Kasumi-1 (cell line): ENCODE measurements around the gene TNFSF10.
A peak's percentile ranks its signal among the peaks of the same experiment; 100 is the strongest.
"Not testable (repeated sequence)": the region's sequence is repeated elsewhere in the genome, so short reads cannot be mapped to it uniquely, and the experiment has no call there.

Experiments
- DNase-seq, 2 experiments: peaks; one replicate each; lab custom pipeline; 2025; lab: John Stamatoyannopoulos, UW

Gene TNFSF10

DNA sequence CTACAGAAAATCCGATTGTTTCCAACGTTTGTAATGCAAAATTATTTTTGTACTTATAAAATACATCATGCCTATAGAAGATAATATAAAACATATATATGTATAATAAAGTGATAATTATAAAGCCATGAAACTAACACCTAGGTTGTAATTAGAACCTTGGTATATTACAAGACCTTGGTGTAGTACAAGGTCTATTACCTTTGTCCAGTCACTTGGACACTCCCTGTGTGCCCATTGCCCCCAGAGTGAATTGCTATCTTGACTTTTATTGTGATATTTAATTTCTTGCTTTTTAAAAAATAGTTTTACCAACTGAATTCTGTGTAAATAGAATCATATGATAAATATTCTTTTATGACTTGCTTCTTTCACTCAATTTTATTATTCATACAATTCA, 20.7 kb upstream of the TNFSF10 start:
- DNase-seq = no peak

DNA sequence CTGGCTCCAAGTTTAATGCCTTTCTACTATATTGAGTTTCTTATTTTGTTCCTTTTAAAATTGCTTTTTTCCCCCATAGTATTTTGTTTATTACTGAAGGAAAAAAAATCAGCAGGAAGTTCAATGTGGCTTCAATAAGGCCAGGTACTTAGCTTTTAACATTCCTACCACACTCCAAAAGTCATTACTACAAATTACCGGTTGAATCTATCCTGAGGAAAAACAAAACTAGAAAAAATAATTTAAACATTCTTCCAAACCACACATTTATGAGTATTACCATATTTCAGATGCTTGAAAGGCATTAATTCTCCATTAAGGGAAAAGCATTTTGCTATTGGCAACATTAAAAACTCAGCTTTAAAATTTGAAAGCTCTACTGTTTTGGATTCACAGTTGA, 20.2 kb upstream of the TNFSF10 start:
- no peak for DNase-seq

- DNase-seq = no peak
These were observed 19.8 kb upstream of the TNFSF10 start for GRCh38 chr3:172542999-172543398.

- no peak for DNase-seq
These were observed 18.8 kb upstream of the TNFSF10 start for GRCh38 chr3:172541945-172542488.

DNA sequence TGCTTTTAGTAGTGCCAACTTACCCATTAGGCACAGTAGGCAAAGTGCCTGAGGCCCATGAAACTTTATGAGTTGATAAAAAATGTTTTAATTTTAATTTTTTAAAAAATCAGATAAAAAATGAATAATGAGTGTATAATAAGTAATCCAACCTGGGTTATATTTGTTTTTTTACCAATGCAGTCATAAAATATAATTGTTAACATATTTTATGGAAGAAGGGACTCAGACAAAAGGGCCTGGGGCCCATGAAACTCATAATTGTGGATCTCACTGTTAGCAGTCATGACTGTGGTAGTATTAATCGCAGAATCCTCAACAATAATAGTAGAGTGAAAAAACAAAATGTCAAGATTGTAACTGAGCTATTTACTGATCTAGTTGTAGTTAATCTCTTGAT, 16.8 kb upstream of the TNFSF10 start:
- no peak for DNase-seq

DNA sequence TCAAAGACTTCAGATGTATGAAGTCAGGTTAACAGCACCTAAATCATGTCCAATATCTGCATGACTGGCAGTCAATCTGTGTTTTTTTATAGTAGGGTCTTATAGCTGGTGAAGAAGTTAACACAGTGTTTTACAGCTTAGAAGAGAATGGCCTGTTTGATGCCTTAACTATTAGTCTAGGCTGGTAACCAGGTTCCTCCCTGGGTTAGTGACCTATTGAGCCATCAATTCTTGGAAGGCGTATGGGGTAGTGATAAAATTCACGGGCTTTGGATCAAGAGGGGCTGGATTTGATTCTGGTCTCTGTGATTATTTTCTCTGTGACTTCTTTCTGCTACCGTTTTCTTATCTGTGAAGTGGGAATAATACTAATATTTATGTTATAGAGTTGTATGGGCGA, 16.0 kb upstream of the TNFSF10 start:
- DNase-seq = no peak

DNA sequence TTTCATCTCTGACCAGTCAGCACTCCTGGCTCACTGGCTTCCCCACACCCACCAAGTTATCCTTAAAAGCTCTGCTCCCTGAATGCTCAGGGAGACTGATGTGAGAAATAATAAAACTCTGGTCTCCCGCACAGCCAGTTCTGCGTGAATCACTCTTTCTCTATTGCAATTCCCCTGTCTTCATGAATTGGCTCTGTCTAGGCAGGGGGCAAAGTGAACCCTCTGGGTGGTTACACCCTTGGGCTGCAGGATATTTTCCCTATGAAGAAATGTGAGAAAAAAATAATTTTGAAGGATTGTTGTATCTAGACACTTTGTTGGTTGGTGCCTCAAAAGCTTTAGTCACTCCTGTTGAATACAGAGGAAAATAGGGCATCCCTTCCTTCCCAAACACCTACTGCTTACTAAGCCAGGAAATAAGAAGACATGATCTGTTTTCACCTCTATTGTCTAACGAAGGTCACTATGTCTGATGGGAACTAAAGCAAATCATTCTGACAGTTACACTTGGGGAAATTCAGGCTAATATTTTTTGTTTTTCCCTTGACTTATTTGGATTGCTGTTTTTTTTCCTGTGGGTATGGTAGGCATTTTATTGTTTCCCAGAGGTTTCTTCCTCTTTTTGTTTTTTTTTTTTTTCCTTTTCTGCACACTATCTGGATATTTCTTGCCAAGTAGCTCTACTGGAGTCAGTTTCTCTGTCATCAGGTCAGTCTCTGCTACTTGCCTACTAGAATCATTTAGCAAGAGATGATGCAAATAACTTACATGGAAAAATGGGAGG, 15.3 kb upstream of the TNFSF10 start:
- no peak for DNase-seq

DNA sequence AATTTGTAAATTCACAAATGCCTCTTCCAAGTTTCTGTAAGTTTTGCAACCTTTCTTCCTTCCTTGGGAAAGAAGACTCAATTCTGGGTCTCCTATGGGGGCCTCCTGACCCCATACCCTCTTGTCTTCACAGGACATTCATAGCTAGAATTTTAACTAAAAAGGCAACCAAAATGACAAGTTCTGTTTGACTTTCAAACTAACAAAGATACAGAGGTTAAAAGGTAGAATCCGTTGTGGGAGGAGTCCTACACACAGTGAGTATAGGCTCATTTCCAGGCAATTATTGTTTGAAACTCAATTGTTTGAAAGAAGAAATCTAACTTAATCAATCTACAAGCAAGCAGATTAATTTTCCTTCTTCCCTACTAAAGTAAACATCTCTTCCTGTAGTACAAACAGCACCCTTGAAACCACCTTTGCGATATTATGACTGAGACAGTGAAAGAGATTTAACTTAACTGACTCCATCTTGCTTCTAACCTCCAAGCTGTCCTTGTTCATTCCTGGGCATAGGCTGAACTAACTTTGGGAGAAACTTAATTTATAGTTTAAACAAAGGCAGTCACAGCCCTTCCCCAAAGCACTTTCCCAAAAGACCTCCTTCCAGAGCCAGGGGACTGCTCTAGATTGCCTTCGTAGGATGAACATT, 14.4 kb upstream of the TNFSF10 start:
- no peak for DNase-seq

GRCh38 chr3:172536993-172537419, 13.8 kb upstream of the TNFSF10 start:
- no peak for DNase-seq

DNA sequence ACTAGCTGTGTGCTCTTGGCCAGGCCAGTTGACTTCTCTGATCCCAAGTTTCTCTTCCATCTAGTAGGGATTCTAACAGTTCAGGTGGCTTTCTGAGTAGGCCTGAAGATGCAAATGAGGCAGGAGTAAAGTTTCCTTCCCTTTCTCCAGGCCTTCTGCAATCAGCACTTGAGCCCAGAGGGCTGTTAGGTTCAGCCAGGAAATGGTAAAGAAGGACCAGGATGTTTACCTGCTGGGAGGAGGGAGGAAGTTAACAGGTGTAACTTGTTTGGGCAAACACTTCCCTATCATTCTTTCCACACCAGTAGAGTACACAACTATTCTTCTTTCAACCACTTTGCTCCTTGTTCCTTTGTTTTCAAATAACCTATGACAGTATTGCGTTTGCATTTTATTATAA, 13.3 kb upstream of the TNFSF10 start:
- no peak for DNase-seq

DNA sequence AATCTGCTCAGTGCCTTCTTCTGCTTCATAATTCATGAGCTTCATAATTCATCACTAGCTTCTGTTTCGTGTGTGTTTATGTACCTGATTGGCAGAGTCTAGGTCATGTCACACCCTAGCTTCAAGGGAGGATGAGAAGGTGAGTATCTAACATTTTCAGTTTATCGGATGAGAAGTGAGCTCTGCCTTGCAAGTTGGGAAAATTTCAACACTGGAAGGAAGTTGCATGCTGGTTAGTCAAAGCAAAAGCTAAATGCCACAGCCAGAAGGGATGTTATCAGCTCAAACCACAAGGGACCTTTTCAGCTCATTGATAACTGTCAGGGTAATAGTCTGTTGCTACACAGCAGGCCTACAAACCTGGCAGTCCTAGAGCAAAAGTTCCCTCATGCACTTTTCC, 7.3 kb upstream of the TNFSF10 start:
- DNase-seq = peak; percentile 56 to 66

- no peak for DNase-seq
These were observed 6.9 kb upstream of the TNFSF10 start for GRCh38 chr3:172530101-172530561.

GRCh38 chr3:172528677-172529076, 5.4 kb upstream of the TNFSF10 start:
- DNase-seq = no peak

GRCh38 chr3:172527306-172527705, 4.1 kb upstream of the TNFSF10 start:
- no peak for DNase-seq

DNA sequence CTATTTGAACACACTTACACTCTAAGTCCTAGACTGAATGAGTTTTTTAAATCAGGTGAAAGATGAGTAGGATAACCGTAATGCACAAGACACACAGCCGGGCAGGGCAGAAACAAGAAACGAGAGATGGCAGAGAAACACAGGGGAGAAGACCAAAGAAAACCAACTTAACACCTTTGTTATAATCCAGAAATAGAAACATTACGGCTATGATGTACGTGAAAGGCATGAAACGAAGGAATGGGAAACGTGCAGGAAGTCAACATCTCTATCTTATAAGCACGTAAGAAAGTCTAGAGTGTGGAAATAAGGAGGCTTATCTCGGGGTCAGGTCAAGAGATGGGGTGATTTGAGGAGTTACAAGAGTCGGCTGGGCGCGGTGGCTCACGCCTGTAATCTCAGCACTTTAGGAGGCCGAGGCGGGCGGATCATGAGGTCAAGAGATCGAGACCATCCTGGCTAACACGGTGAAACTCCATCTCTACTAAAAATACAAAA, 1.9 kb upstream of the TNFSF10 start:
- DNase-seq = no peak

GRCh38 chr3:172524611-172525010, 1.4 kb upstream of the TNFSF10 start:
- DNase-seq = no peak

- DNase-seq = not testable (repeated sequence)
These were observed 1.1 kb downstream of the TNFSF10 start for GRCh38 chr3:172521837-172522726.

GRCh38 chr3:172520301-172520831, 2.9 kb downstream of the TNFSF10 start:
- DNase-seq = no peak

DNA sequence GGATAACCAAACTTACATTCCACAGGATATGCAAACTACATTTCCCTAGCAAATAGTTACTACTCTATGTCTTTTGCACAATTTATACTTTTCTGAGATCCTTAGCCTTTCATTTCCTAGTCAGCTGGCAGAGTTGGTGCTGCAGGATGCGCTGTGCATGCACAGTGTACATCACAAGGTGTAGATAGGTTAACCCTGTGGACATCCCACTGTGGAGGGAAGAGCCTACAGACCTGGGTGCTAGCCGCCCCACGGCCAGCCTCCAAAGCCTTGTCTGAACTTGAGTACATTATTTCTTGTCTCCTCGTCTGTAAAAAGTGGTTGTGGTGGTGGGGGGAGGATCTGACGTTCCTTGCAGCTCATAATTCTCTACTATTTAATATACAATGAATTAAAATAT, 3.5 kb downstream of the TNFSF10 start:
- no peak for DNase-seq

- DNase-seq = no peak
These were observed 4.1 kb downstream of the TNFSF10 start for GRCh38 chr3:172518929-172519640.

DNA sequence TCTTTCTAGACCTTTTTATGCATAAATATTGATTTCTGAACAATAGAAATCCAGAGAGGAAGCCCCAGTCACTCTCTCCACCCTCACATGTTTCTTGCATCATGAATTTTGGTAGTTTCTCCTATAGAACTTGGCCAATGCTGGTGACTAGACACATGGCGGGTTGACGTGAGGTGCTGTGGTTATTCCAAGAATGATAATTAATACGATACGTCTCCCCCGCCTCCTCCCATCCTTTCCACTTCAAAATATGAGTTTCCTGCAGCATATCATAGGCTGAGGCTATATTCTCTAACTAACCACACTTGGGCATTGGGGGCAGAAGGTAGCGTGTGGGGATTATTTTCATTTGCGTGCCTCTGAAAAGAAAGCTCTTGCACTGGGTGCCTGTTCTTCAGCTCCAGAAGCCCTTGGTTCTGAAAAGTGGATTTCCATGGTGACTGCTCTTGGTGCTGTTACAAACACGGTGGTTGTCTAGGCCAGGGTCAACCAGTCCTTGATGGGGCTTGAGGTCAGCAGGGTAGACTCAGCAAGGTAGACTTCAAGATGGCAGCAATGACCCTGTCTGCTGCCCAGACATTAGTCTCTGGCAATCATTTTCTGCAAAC, 5.3 kb downstream of the TNFSF10 start:
- DNase-seq = no peak
